Astrocyte of the spinal cord (primary cell): ENCODE results near the gene ZACN.

Experiments used
- DNase-seq: peaks from one replicate; pipeline ENCODE4 v3.0.0; 2011; ENCODE audit warnings: low read depth, low spot score
- H3K4me3 ChIP-seq: 2 replicates; pipeline ENCODE4 v1.5.1; 2011; ENCODE audit warnings: low read depth, mild to moderate bottlenecking, low read length, moderate library complexity
- CTCF ChIP-seq: IDR thresholded peaks from 2 replicates; pipeline ENCODE4 v1.5.1; 2012; ENCODE audit warnings: low read depth, mild to moderate bottlenecking, low read length, inconsistent platforms
- in situ Hi-C: cut with HindIII; loops from 2 replicates; pipeline ENCODE4 v1.10.0; 2017; ENCODE audit warnings: low sequenced_read_pairs

Gene ZACN

GRCh38 chr17:76079535-76079955 lies 563 bp downstream of the ZACN start:
- no peak for TF ChIP-seq CTCF
- no peak for DNase-seq
- H3K4me3 ChIP-seq, result no peak overlapping the region
- in situ Hi-C loops, result no loop called here

- H3K4me3 ChIP-seq, result no peak overlapping the region
- TF ChIP-seq CTCF, result peak; percentile 8
- DNase-seq, result no peak
- in situ Hi-C loops, result no loop called here
Observed at GRCh38 chr17:76079956-76080767, 1.2 kb downstream of the ZACN start.

GRCh38 chr17:76080768-76081287 lies 1.8 kb downstream of the ZACN start:
- TF ChIP-seq CTCF, result no peak
- H3K4me3 ChIP-seq, result no peak overlapping the region
- in situ Hi-C loops, result no loop called here
- DNase-seq, result no peak

GRCh38 chr17:76081295-76082210 lies 2.6 kb downstream of the ZACN start:
- in situ Hi-C loops, result no loop called here
- no peak for TF ChIP-seq CTCF
- DNase-seq, result no peak
- H3K4me3 ChIP-seq, result no peak overlapping the region

GRCh38 chr17:76082326-76083251 lies 3.6 kb downstream of the ZACN start:
- no peak overlapping the region for H3K4me3 ChIP-seq
- no peak for TF ChIP-seq CTCF
- DNase-seq, result no peak
- in situ Hi-C loops, result no loop called here
